Naive B cell (primary cell): ENCODE data around the gene BATF. TPM values are rescaled to one million over a fixed set of nuclear protein-coding genes. Genes with fewer than 3 reads are reported as not detected.
A peak's percentile ranks its signal among the peaks of the same experiment; 100 is the strongest.

Experiments used
- ATAC-seq, 2 donors: fragments of 150-1000 bp; cut with Tn5 transposase; 2 replicates each; pipeline ENCODE4 v1.10.0; 2021; ENCODE audit warnings: low read depth in 2 of 2, mild to moderate bottlenecking in 2 of 2, moderate library complexity in 2 of 2
- DNase-seq: peaks from one replicate; pipeline ENCODE4 v3.0.0; 2022
- H3K27ac Mint-ChIP-seq, 6 donors: one replicate each; pipeline ENCODE4 v1.8.0; 2020 to 2022; ENCODE audit warnings: mild to moderate bottlenecking in 6 of 6, mixed read lengths in 6 of 6, moderate library complexity in 5 of 6, inconsistent platforms in 2 of 6
- H3K27me3 Mint-ChIP-seq, 3 donors: one replicate each; pipeline ENCODE4 v1.8.0; 2021 to 2022; ENCODE audit warnings: mixed read lengths in 3 of 3, mild to moderate bottlenecking in 1 of 3
- H3K36me3 Mint-ChIP-seq, 2 donors: one replicate each; pipeline ENCODE4 v1.8.0; 2020 to 2022; ENCODE audit warnings: mixed read lengths in 2 of 2, inconsistent platforms in 1 of 2, mild to moderate bottlenecking in 1 of 2
- H3K4me1 Mint-ChIP-seq, 3 donors: one replicate each; pipeline ENCODE4 v1.8.0; 2020 to 2022; ENCODE audit warnings: mixed read lengths in 3 of 3, inconsistent platforms in 1 of 3, mild to moderate bottlenecking in 1 of 3, moderate library complexity in 1 of 3
- H3K4me3 Mint-ChIP-seq, 8 donors: one replicate each; pipeline ENCODE4 v1.8.0; 2020 to 2022; ENCODE audit warnings: mild to moderate bottlenecking in 8 of 8, mixed read lengths in 8 of 8, moderate library complexity in 8 of 8, inconsistent platforms in 2 of 8
- H3K9me3 Mint-ChIP-seq, 7 donors: one replicate each; pipeline ENCODE4 v1.8.0; 2020 to 2022; ENCODE audit warnings: mixed read lengths in 7 of 7, mild to moderate bottlenecking in 5 of 7, inconsistent platforms in 2 of 7, moderate library complexity in 1 of 7
- polyA plus RNA-seq, 6 donors: library from polyadenylated mRNA; unstranded; fragments of 300-500 nt; fragmentation: Illumina TruSeq; gene quantifications; one replicate each; pipeline ENCODE4 v1.2.3, GENCODE V29; 2021; ENCODE audit warnings: low read depth in 6 of 6

Gene BATF
- polyA plus RNA-seq, 6 donors from 2014 or later = 2.6 to 12.9 (median 6.5) TPM

- no peak for DNase-seq
- H3K27ac Mint-ChIP-seq = no peak overlapping the region
- peaks cover 0 to 8% (median 5%) of the 10 kb centered on the region in 3 donors for H3K4me1 Mint-ChIP-seq
- no peak overlapping the region for H3K4me3 Mint-ChIP-seq
- H3K36me3 Mint-ChIP-seq = no peaks in the 10 kb centered on the region
- peaks cover 4 to 47% (median 35%) of the 10 kb centered on the region in 3 donors for H3K27me3 Mint-ChIP-seq
- peaks cover 0 to 2% (median 0%) of the 10 kb centered on the region in 7 donors for H3K9me3 Mint-ChIP-seq
- no peak for ATAC-seq
These were observed 40.2 kb downstream of the BATF start for GRCh38 chr14:75562489-75562888.

GRCh38 chr14:75563931-75564330 lies 41.7 kb downstream of the BATF start:
- no peak for DNase-seq
- Mint-ChIP-seq H3K9me3 (no peaks in the 10 kb centered on the region), H3K4me1 (peaks cover 0 to 8% (median 5%) of the 10 kb centered on the region in 3 donors), H3K4me3 (no peak overlapping the region), H3K27ac (no peak overlapping the region), H3K36me3 (no peaks in the 10 kb centered on the region), H3K27me3 (peaks cover 4 to 47% (median 35%) of the 10 kb centered on the region in 3 donors)
- ATAC-seq = no peak

GRCh38 chr14:75565056-75565455 lies 42.8 kb downstream of the BATF start:
- no peak for ATAC-seq
- Mint-ChIP-seq H3K27ac (no peak overlapping the region), H3K9me3 (no peaks in the 10 kb centered on the region)

GRCh38 chr14:75566321-75566720 lies 44.1 kb downstream of the BATF start:
- peak overlapping the region in 1 of 6 donors; percentile 46 for H3K27ac Mint-ChIP-seq
- H3K36me3 Mint-ChIP-seq = no peaks in the 10 kb centered on the region
- no peak overlapping the region for H3K4me3 Mint-ChIP-seq
- H3K27me3 Mint-ChIP-seq = peaks cover 10 to 49% (median 23%) of the 10 kb centered on the region in 3 donors
- no peaks in the 10 kb centered on the region for H3K9me3 Mint-ChIP-seq
- DNase-seq (no peak), ATAC-seq (no peak)
- no peaks in the 10 kb centered on the region for H3K4me1 Mint-ChIP-seq

More at GRCh38 chr14:75565056-75565455, 42.8 kb downstream of the BATF start:
- H3K4me3 Mint-ChIP-seq = no peak overlapping the region
- H3K4me1 Mint-ChIP-seq = peaks cover 0 to 7% (median 5%) of the 10 kb centered on the region in 3 donors
- H3K36me3 Mint-ChIP-seq = no peaks in the 10 kb centered on the region
- H3K27me3 Mint-ChIP-seq = peaks cover 4 to 54% (median 34%) of the 10 kb centered on the region in 3 donors
- no peak for DNase-seq

GRCh38 chr14:75566752-75567151 lies 44.5 kb downstream of the BATF start:
- no peak overlapping the region for H3K27ac Mint-ChIP-seq
- DNase-seq (no peak), ATAC-seq (no peak)
- no peak overlapping the region for H3K4me3 Mint-ChIP-seq
- H3K36me3 Mint-ChIP-seq = no peaks in the 10 kb centered on the region
- peaks cover 7 to 49% (median 27%) of the 10 kb centered on the region in 3 donors for H3K27me3 Mint-ChIP-seq
- H3K4me1 Mint-ChIP-seq = no peaks in the 10 kb centered on the region
- no peaks in the 10 kb centered on the region for H3K9me3 Mint-ChIP-seq

- ATAC-seq = no peak
- Mint-ChIP-seq H3K27me3 (peaks cover 12 to 50% (median 31%) of the 10 kb centered on the region in 3 donors), H3K9me3 (no peaks in the 10 kb centered on the region), H3K4me3 (no peak overlapping the region), H3K4me1 (no peaks in the 10 kb centered on the region), H3K27ac (no peak overlapping the region), H3K36me3 (no peaks in the 10 kb centered on the region)
- DNase-seq = no peak
These were observed 45.9 kb downstream of the BATF start for GRCh38 chr14:75568140-75568539.

- DNase-seq (no peak), ATAC-seq (no peak)
- Mint-ChIP-seq H3K4me3 (no peak overlapping the region), H3K27me3 (peaks cover 17 to 55% (median 37%) of the 10 kb centered on the region in 3 donors), H3K9me3 (no peaks in the 10 kb centered on the region), H3K4me1 (no peaks in the 10 kb centered on the region), H3K36me3 (no peaks in the 10 kb centered on the region), H3K27ac (no peak overlapping the region)
These were observed 46.5 kb downstream of the BATF start for GRCh38 chr14:75568791-75569190.

- H3K4me3 Mint-ChIP-seq = no peak overlapping the region
- H3K9me3 Mint-ChIP-seq = no peaks in the 10 kb centered on the region
- ATAC-seq (no peak), DNase-seq (no peak)
- no peaks in the 10 kb centered on the region for H3K4me1 Mint-ChIP-seq
- peak overlapping the region in 1 of 6 donors; percentile 60 for H3K27ac Mint-ChIP-seq
- H3K27me3 Mint-ChIP-seq = peaks cover 20 to 51% (median 27%) of the 10 kb centered on the region in 3 donors
- H3K36me3 Mint-ChIP-seq = no peaks in the 10 kb centered on the region
These were observed 48.5 kb downstream of the BATF start for GRCh38 chr14:75570797-75571196.

- Mint-ChIP-seq H3K27me3 (peaks cover 20 to 39% (median 20%) of the 10 kb centered on the region in 3 donors), H3K9me3 (no peaks in the 10 kb centered on the region), H3K4me1 (no peaks in the 10 kb centered on the region), H3K36me3 (no peaks in the 10 kb centered on the region), H3K27ac (no peak overlapping the region), H3K4me3 (no peak overlapping the region)
- ATAC-seq (no peak), DNase-seq (no peak)
These were observed 49.8 kb downstream of the BATF start for GRCh38 chr14:75572104-75572503.

- Mint-ChIP-seq H3K4me3 (peak overlapping the region in 5 of 8 donors; percentile 29 to 98 (median 90)), H3K36me3 (no peaks in the 10 kb centered on the region), H3K4me1 (peaks cover 7 to 19% (median 18%) of the 10 kb centered on the region in 3 donors), H3K27me3 (peaks cover 13 to 18% (median 17%) of the 10 kb centered on the region in 3 donors), H3K27ac (no peak overlapping the region), H3K9me3 (no peaks in the 10 kb centered on the region)
- peak in 1 of 2 donors; percentile 26 for ATAC-seq
- peak; percentile 5 for DNase-seq
These were observed 54.8 kb downstream of the BATF start for GRCh38 chr14:75577090-75577489.

- Mint-ChIP-seq H3K4me3 (peak overlapping the region; percentile 86 to 98 (median 96)), H3K27me3 (peaks cover 7 to 12% (median 11%) of the 10 kb centered on the region in 3 donors), H3K9me3 (no peaks in the 10 kb centered on the region), H3K36me3 (no peaks in the 10 kb centered on the region), H3K4me1 (peaks cover 7 to 19% (median 18%) of the 10 kb centered on the region in 3 donors), H3K27ac (peak overlapping the region in 4 of 6 donors; percentile 11 to 95 (median 88))
- ATAC-seq (peak; percentile 90 to 91), DNase-seq (peak; percentile 60)
These were observed 55.4 kb downstream of the BATF start for GRCh38 chr14:75577729-75578101.

- Mint-ChIP-seq H3K9me3 (no peaks in the 10 kb centered on the region), H3K27ac (peak within 1 kb of the TSS in 4 of 6 donors; percentile 72 to 95 (median 88)), H3K27me3 (peaks cover 5 to 12% (median 10%) of the 10 kb centered on the region in 3 donors), H3K36me3 (no peaks in the 10 kb centered on the region), H3K4me3 (peak within 1 kb of the TSS; percentile 86 to 98 (median 96)), H3K4me1 (peaks cover 7 to 19% (median 18%) of the 10 kb centered on the region in 3 donors)
- peak; percentile 33 for DNase-seq
- ATAC-seq = peak; percentile 51 to 60
These were observed 56.0 kb downstream of the BATF start, which contains the start of gene FLVCR2 for GRCh38 chr14:75578102-75578785. TSS of gene FLVCR2 (plus strand) at chr14:75578620. CDS start at chr14:75578973, 353 bp downstream.

- Mint-ChIP-seq H3K36me3 (no peaks in the 10 kb centered on the region), H3K4me3 (peak overlapping the region; percentile 86 to 98 (median 96)), H3K27me3 (peaks cover 0 to 8% (median 4%) of the 10 kb centered on the region in 3 donors), H3K9me3 (no peaks in the 10 kb centered on the region), H3K4me1 (peaks cover 7 to 19% (median 18%) of the 10 kb centered on the region in 3 donors), H3K27ac (peak overlapping the region in 1 of 6 donors; percentile 4)
- ATAC-seq (no peak), DNase-seq (no peak)
These were observed 56.6 kb downstream of the BATF start for GRCh38 chr14:75578786-75579337.
